Lower leg skin (tissue), 3 donors: ENCODE measurements around the gene QRSL1.

Experiments used
- POLR2A ChIP-seq, 2 donors: fragments of 450-650 bp; IDR thresholded peaks; one replicate each; pipeline ENCODE4 v1.6.1; 2016 to 2017; ENCODE audit warnings: antibody characterized with exemption in 2 of 2, mild to moderate bottlenecking in 1 of 2, moderate library complexity in 1 of 2
- TF ChIP-seq, protein P1 (sequence below), 3 donors: fragments of 450-650 bp; IDR thresholded peaks; one replicate each; pipeline ENCODE4 v1.5.1; 2016; ENCODE audit warnings: antibody characterized with exemption in 3 of 3, mild to moderate bottlenecking in 3 of 3, moderate library complexity in 2 of 3

- TF ChIP-seq, protein P1, sequence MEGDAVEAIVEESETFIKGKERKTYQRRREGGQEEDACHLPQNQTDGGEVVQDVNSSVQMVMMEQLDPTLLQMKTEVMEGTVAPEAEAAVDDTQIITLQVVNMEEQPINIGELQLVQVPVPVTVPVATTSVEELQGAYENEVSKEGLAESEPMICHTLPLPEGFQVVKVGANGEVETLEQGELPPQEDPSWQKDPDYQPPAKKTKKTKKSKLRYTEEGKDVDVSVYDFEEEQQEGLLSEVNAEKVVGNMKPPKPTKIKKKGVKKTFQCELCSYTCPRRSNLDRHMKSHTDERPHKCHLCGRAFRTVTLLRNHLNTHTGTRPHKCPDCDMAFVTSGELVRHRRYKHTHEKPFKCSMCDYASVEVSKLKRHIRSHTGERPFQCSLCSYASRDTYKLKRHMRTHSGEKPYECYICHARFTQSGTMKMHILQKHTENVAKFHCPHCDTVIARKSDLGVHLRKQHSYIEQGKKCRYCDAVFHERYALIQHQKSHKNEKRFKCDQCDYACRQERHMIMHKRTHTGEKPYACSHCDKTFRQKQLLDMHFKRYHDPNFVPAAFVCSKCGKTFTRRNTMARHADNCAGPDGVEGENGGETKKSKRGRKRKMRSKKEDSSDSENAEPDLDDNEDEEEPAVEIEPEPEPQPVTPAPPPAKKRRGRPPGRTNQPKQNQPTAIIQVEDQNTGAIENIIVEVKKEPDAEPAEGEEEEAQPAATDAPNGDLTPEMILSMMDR (IDR thresholded peaks at IDR 0.05): no peak
- no peak for TF ChIP-seq POLR2A (IDR thresholded peaks at IDR 0.05)
Observed at GRCh38 chr6:106715922-106716321, 86.5 kb downstream of the QRSL1 start.
